Endodermal cell (in vitro differentiated cells): ENCODE results near the gene CDH13. TPM values are rescaled to one million over a fixed set of nuclear protein-coding genes. Genes with fewer than 3 reads are reported as not detected.

Experiments
- DNase-seq: peaks from one replicate; pipeline ENCODE4 v3.0.0-alpha.2; 2017
- H3K27ac ChIP-seq: 2 replicates; pipeline ENCODE4 v1.5.1; 2013; ENCODE audit warnings: mild to moderate bottlenecking, low read depth, low read length, moderate library complexity
- H3K27me3 ChIP-seq: 2 replicates; pipeline ENCODE4 v1.6.1; 2013; ENCODE audit warnings: mild to moderate bottlenecking, low read length, moderate library complexity; ENCODE audit not compliant: insufficient read depth, control insufficient read depth, poor library complexity, severe bottlenecking
- H3K36me3 ChIP-seq: 2 replicates; pipeline ENCODE4 v1.7.0; 2013; ENCODE audit warnings: mild to moderate bottlenecking, low read length, moderate library complexity; ENCODE audit not compliant: control insufficient read depth, insufficient read depth
- H3K4me1 ChIP-seq: one replicate; pipeline ENCODE4 v1.7.0; 2013; ENCODE audit warnings: low read length; ENCODE audit not compliant: control insufficient read depth, insufficient read depth
- H3K4me3 ChIP-seq: 2 replicates; pipeline ENCODE4 v1.5.1; 2013; ENCODE audit warnings: mild to moderate bottlenecking, low read length, moderate library complexity
- H3K9ac ChIP-seq: 2 replicates; pipeline ENCODE4 v1.6.1; 2013; ENCODE audit warnings: mild to moderate bottlenecking, low read length, moderate library complexity; ENCODE audit not compliant: poor library complexity, severe bottlenecking; ENCODE audit errors: extremely low read depth
- H3K9me3 ChIP-seq: 2 replicates; pipeline ENCODE4 v1.6.1; 2013; ENCODE audit warnings: mild to moderate bottlenecking, low read length, moderate library complexity; ENCODE audit not compliant: control insufficient read depth
- H3K27ac Mint-ChIP-seq: 2 replicates; pipeline ENCODE4 v1.8.0; 2020; ENCODE audit warnings: mixed read lengths
- H3K27me3 Mint-ChIP-seq: 2 replicates; pipeline ENCODE4 v1.8.0; 2021; ENCODE audit warnings: mild to moderate bottlenecking, mixed read lengths; ENCODE audit not compliant: insufficient read depth
- H3K36me3 Mint-ChIP-seq: 2 replicates; pipeline ENCODE4 v1.8.0; 2020; ENCODE audit warnings: low read depth, mixed read lengths
- H3K4me1 Mint-ChIP-seq: 2 replicates; pipeline ENCODE4 v1.8.0; 2020; ENCODE audit warnings: mixed read lengths
- H3K4me3 Mint-ChIP-seq: 2 replicates; pipeline ENCODE4 v1.8.0; 2020; ENCODE audit warnings: mild to moderate bottlenecking, moderate library complexity, mixed read lengths
- H3K9me3 Mint-ChIP-seq: 2 replicates; pipeline ENCODE4 v1.8.0; 2020; ENCODE audit warnings: mild to moderate bottlenecking, mixed read lengths
- CTCF ChIP-seq: fragments of 200-600 bp; sonication (generic); conservative IDR thresholded peaks from 2 replicates; pipeline ENCODE4 v1.5.0; 2021; ENCODE audit warnings: antibody characterized with exemption, mild to moderate bottlenecking
- WGBS, 2 experiments: methylation state at CpG; one replicate each; pipeline versions ENCODE4 v1.1.5 to v1.1.7; 2013; ENCODE audit warnings: missing lambda C conversion rate in 2 of 2, mixed read lengths in 1 of 2; ENCODE audit not compliant: insufficient coverage in 1 of 2, insufficient read length in 1 of 2; 5-methylcytosine and 5-hydroxymethylcytosine counted together
- total RNA-seq, 2 donors: library from RNA; stranded (reverse); fragmentation: NEBNext Ultra II Directional in 1 of 2; extraction: Animal tissue kit (Norgen Biotek cat#: 25700) in 1 of 2; gene quantifications; 2 replicates in 1 of 2; 3 replicates in 1 of 2; pipeline ENCODE4 v1.2.1, GENCODE V29; 2021

Gene CDH13
- total RNA-seq, 2 donors from 2014 or later = 0.86 to 1.8 TPM

GRCh38 chr16:82761858-82762257 is 135.1 kb downstream of the CDH13 start:
- Mint-ChIP-seq H3K4me1 (peaks cover 10% of the 10 kb centered on the region), H3K27me3 (no peaks in the 10 kb centered on the region), H3K9me3 (no peaks in the 10 kb centered on the region), H3K36me3 (no peaks in the 10 kb centered on the region), H3K4me3 (no peak overlapping the region), H3K27ac (no peak overlapping the region)
- 95 to 100% methylated on average over 1 to 2 of the region's 3 CpGs for WGBS, 2 experiments
- H3K27me3 ChIP-seq = no peaks in the 10 kb centered on the region
- TF ChIP-seq CTCF = no peak
- H3K4me3 ChIP-seq = no peak overlapping the region
- DNase-seq = no peak
- no peaks in the 10 kb centered on the region for H3K36me3 ChIP-seq
- no peak overlapping the region for H3K9ac ChIP-seq
- H3K9me3 ChIP-seq = peaks cover 9% of the 10 kb centered on the region
- peaks cover 3% of the 10 kb centered on the region for H3K4me1 ChIP-seq
- H3K27ac ChIP-seq = no peak overlapping the region

- H3K4me1 Mint-ChIP-seq = peaks cover 10% of the 10 kb centered on the region
- H3K4me3 ChIP-seq = no peak overlapping the region
- peaks cover 2% of the 10 kb centered on the region for H3K9me3 ChIP-seq
- H3K36me3 ChIP-seq = no peaks in the 10 kb centered on the region
- H3K27me3 Mint-ChIP-seq = no peaks in the 10 kb centered on the region
- H3K36me3 Mint-ChIP-seq = no peaks in the 10 kb centered on the region
- H3K9me3 Mint-ChIP-seq = no peaks in the 10 kb centered on the region
- no peak for TF ChIP-seq CTCF
- no peak overlapping the region for H3K27ac ChIP-seq
- no peak overlapping the region for H3K4me3 Mint-ChIP-seq
- no peak overlapping the region for H3K9ac ChIP-seq
- WGBS, 2 experiments = 93 to 100% methylated on average over 1 to 2 of the region's 2 CpGs
- H3K4me1 ChIP-seq = peaks cover 3% of the 10 kb centered on the region
- DNase-seq = no peak
- H3K27me3 ChIP-seq = no peaks in the 10 kb centered on the region
- no peak overlapping the region for H3K27ac Mint-ChIP-seq
Measured at GRCh38 chr16:82763371-82763770, 136.6 kb downstream of the CDH13 start.

GRCh38 chr16:82767198-82767597 is 140.4 kb downstream of the CDH13 start:
- Histone ChIP-seq H3K27me3 (no peaks in the 10 kb centered on the region), H3K4me3 (no peak overlapping the region), H3K27ac (no peak overlapping the region), H3K4me1 (no peaks in the 10 kb centered on the region), H3K9me3 (no peaks in the 10 kb centered on the region), H3K36me3 (no peaks in the 10 kb centered on the region), H3K9ac (no peak overlapping the region)
- 96% methylated on average over 3 of the region's 3 CpGs; no CpG with 5 or more reads in 1 of the 2 experiments for WGBS, 2 experiments
- H3K27ac Mint-ChIP-seq = no peak overlapping the region
- no peaks in the 10 kb centered on the region for H3K36me3 Mint-ChIP-seq
- no peak overlapping the region for H3K4me3 Mint-ChIP-seq
- H3K4me1 Mint-ChIP-seq = peaks cover 2% of the 10 kb centered on the region
- H3K9me3 Mint-ChIP-seq = no peaks in the 10 kb centered on the region
- TF ChIP-seq CTCF = no peak
- no peaks in the 10 kb centered on the region for H3K27me3 Mint-ChIP-seq
- no peak for DNase-seq
